H1 (cell line): ENCODE results near the gene ME3.

Source experiments
- ATF2 ChIP-seq: IDR thresholded peaks from 2 replicates; pipeline ENCODE4 v1.6.1; 2012; ENCODE audit warnings: low read length, inconsistent platforms
- CHD7 ChIP-seq: fragments of 300-600 bp; sonication (generic); IDR thresholded peaks from 2 replicates; pipeline ENCODE4 v1.7.1; 2012; ENCODE audit warnings: low read length, moderate library complexity, mild to moderate bottlenecking, inconsistent platforms; ENCODE audit not compliant: insufficient replicate concordance
- CTCF ChIP-seq, 3 experiments: IDR thresholded peaks; 1 replicate in 2 of 3; 2 replicates in 1 of 3; pipeline versions ENCODE4 v1.5.1 to v1.6.1; 2011; ENCODE audit warnings: low read length in 3 of 3, mild to moderate bottlenecking in 3 of 3, inconsistent platforms in 2 of 3, low read depth in 1 of 3, moderate library complexity in 1 of 3; ENCODE audit not compliant: insufficient read depth in 1 of 3; ENCODE audit errors: control extremely low read depth in 1 of 3
- EP300 ChIP-seq, 2 experiments: IDR thresholded peaks; 1 replicate in 1 of 2; 2 replicates in 1 of 2; pipeline ENCODE4 v1.6.1; 2011 to 2012; ENCODE audit warnings: low read depth in 2 of 2, low read length in 2 of 2, mild to moderate bottlenecking in 2 of 2, borderline replicate concordance in 1 of 2, inconsistent platforms in 1 of 2, moderate library complexity in 1 of 2
- JUND ChIP-seq: IDR thresholded peaks from 2 replicates; pipeline ENCODE4 v1.6.1; 2011; ENCODE audit warnings: mild to moderate bottlenecking, improper control_type of control experiment, low read length
- NRF1 ChIP-seq: IDR thresholded peaks from 2 replicates; pipeline ENCODE4 v1.6.1; 2011; ENCODE audit warnings: mild to moderate bottlenecking, low read depth, low read length, improper control_type of control experiment
- PHF8 ChIP-seq: fragments of 200-600 bp; sonication (generic); conservative IDR thresholded peaks from 2 replicates; pipeline ENCODE4 v1.7.1; 2012; ENCODE audit warnings: low read depth, mild to moderate bottlenecking, inconsistent platforms, low read length, moderate library complexity
- POLR2A ChIP-seq, 2 experiments: IDR thresholded peaks; 1 replicate in 1 of 2; 2 replicates in 1 of 2; pipeline ENCODE4 v1.6.1; 2011; ENCODE audit warnings: low read depth in 2 of 2, low read length in 2 of 2, mild to moderate bottlenecking in 2 of 2; ENCODE audit errors: control extremely low read depth in 1 of 2
- POLR2AphosphoS5 ChIP-seq: IDR thresholded peaks from 2 replicates; pipeline ENCODE4 v1.6.1; 2011; ENCODE audit warnings: low read depth, low read length
- RAD21 ChIP-seq, 2 experiments: IDR thresholded peaks in 1 of 2; conservative IDR thresholded peaks in 1 of 2; 2 replicates each; pipeline ENCODE4 v1.6.1; 2011; ENCODE audit warnings: low read depth in 2 of 2, low read length in 2 of 2, improper control_type of control experiment in 1 of 2, inconsistent platforms in 1 of 2, mild to moderate bottlenecking in 1 of 2, moderate library complexity in 1 of 2
- TCF12 ChIP-seq: IDR thresholded peaks from 2 replicates; pipeline ENCODE4 v1.6.1; 2011; ENCODE audit warnings: low read depth, mild to moderate bottlenecking, low read length
- USF2 ChIP-seq: IDR thresholded peaks from 2 replicates; pipeline ENCODE4 v1.6.1; 2011; ENCODE audit warnings: low read length, improper control_type of control experiment
- YY1 ChIP-seq: IDR thresholded peaks from 2 replicates; pipeline ENCODE4 v1.6.1; 2011; ENCODE audit warnings: low read depth, mild to moderate bottlenecking, low read length

- TF ChIP-seq CTCF (IDR thresholded peaks at IDR 0.05; ENCODE audit: control extremely low read depth in 1 of 3, insufficient read depth in 1 of 3, low read depth in 1 of 3, low read length in 3 of 3), result no peak
- no peak for TF ChIP-seq JUND
- no peak for TF ChIP-seq POLR2A (IDR thresholded peaks at IDR 0.05; ENCODE audit: control extremely low read depth in 1 of 2, low read depth in 2 of 2, low read length in 2 of 2)
- TF ChIP-seq EP300 (IDR thresholded peaks at IDR 0.05; ENCODE audit: borderline replicate concordance in 1 of 2, low read depth in 2 of 2, low read length in 2 of 2), result no peak
- TF ChIP-seq POLR2AphosphoS5, result no peak
- no peak for TF ChIP-seq ATF2
- TF ChIP-seq TCF12, result no peak
- TF ChIP-seq PHF8, result no peak
- TF ChIP-seq CHD7, result no peak
- no peak for TF ChIP-seq USF2
- no peak for TF ChIP-seq NRF1
- no peak for TF ChIP-seq YY1
- no peak for TF ChIP-seq RAD21 (IDR thresholded peaks at IDR 0.05 in 1 of 2, conservative IDR thresholded peaks at IDR 0.05 in 1 of 2; ENCODE audit: low read depth in 2 of 2, low read length in 2 of 2)
Measured at GRCh38 chr11:86550757-86551156, 121.7 kb downstream of the ME3 start.
